Measurements from ENCODE around the gene MAEA.

GRCh38 chr4:1364748-1365147 lies 75.1 kb downstream of the MAEA start:
- TF ChIP-seq CTCF (IDR thresholded peaks at IDR 0.05; ENCODE audit: low read depth, low read length): no peak
- TF ChIP-seq POLR2A (IDR thresholded peaks at IDR 0.05; ENCODE audit: extremely low read depth, insufficient read length): no peak

Data from NB4 (cell line).